HEK293 (cell line): ENCODE data around the gene PDZD4.

ENCODE experiments used
- MEIS1 ChIP-seq: sonication (generic); formaldehyde crosslinking; IDR thresholded peaks from 2 replicates; pipeline ENCODE4 v1.8.1; 2022; ENCODE audit warnings: missing genetic modification reagents, mild to moderate bottlenecking, borderline replicate concordance
- ZNF768 ChIP-seq: fragments of 450-650 bp; formaldehyde crosslinking; IDR thresholded peaks from 2 replicates; pipeline ENCODE4 v1.5.1; 2018; ENCODE audit warnings: missing biosample characterization, mild to moderate bottlenecking, missing genetic modification characterization

DNA sequence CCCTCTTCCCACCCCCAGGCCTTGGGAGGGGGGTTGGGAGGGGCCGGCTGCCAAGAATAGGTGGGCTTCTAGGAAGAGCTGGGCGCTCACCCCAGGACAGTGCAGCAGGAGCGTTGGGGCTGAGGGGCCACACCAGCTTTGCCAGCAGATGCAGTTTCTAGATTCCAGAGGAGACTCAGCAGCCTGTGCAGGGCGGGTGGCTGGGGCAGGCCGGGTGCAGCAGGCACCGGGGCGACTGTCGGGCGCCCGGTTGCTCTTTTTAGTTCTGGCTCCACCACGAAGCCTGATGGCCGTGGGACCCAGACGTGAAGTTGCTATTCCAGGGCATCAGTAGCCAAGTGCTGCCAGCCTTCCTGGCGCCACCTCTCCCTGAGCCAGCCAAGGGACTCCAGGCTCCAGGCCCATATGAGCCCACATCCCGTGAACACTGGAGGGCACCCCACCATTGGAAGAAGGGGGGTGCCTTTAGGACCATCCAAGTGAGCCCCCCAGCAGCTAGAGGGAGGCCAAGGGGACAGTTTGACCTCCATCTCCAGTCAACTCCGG lies 30.1 kb downstream of the PDZD4 start:
- TF ChIP-seq MEIS1 (no peak), ZNF768 (no peak)
